Measurements from ENCODE around the gene GPR89A. TPM values are rescaled to one million over a fixed set of nuclear protein-coding genes. Genes with fewer than 3 reads are reported as not detected.

GPR89A gene
- total and polyA plus RNA-seq, 2 of the 8 experiments (the other 6 are each of a cell fraction or from before 2014, with no cell fraction given): 26.8 to 46.6 TPM

- no peak for TF ChIP-seq SIX5 (IDR thresholded peaks at IDR 0.05; ENCODE audit: low read depth, low read length)
- no peak for TF ChIP-seq TAF7 (optimal IDR thresholded peaks at IDR 0.05; ENCODE audit: borderline replicate concordance, low read depth, low read length)
- TF ChIP-seq ASH2L (IDR thresholded peaks at IDR 0.05; ENCODE audit: low read length): no peak
- TF ChIP-seq EP300 (IDR thresholded peaks at IDR 0.05; ENCODE audit: borderline replicate concordance in 1 of 2, low read depth in 2 of 2, low read length in 2 of 2): no peak
Measured at GRCh38 chr1:145711213-145711651, 103.4 kb downstream of the GPR89A start (continued).

All from H1 (cell line).